GM23338 (cell line): ENCODE results near the gene ITGA7. TPM values are rescaled to one million over a fixed set of nuclear protein-coding genes. Genes with fewer than 3 reads are reported as not detected.

Experiments
- ATAC-seq: fragments of 200-7000 bp; cut with Tn5 transposase; 3 replicates; pipeline ENCODE4 v1.9.1; 2020
- DNase-seq: peaks from one replicate; pipeline ENCODE4 v3.0.0-alpha.2; 2015; ENCODE audit warnings: low spot score
- H2AFZ ChIP-seq: fragments of 200-600 bp; sonication (generic); 2 replicates; pipeline ENCODE4 v1.8.0; 2016; ENCODE audit warnings: antibody characterized with exemption, mild to moderate bottlenecking, moderate library complexity
- H3F3A ChIP-seq: fragments of 200-600 bp; sonication (generic); replicated peaks from 2 replicates; pipeline ENCODE4 v1.8.0; 2017; ENCODE audit warnings: antibody characterized with exemption, mixed run types, low read depth
- H3K27ac ChIP-seq: fragments of 200-600 bp; sonication (generic); 2 replicates; pipeline ENCODE4 v1.6.1; 2016; ENCODE audit warnings: low read depth
- H3K27me3 ChIP-seq: fragments of 200-600 bp; sonication (generic); 2 replicates; pipeline ENCODE4 v1.8.0; 2016; ENCODE audit warnings: mild to moderate bottlenecking, mixed run types, moderate library complexity; ENCODE audit not compliant: insufficient read depth
- H3K36me3 ChIP-seq: fragments of 200-600 bp; sonication (generic); 2 replicates; pipeline ENCODE4 v1.8.0; 2016; ENCODE audit warnings: mild to moderate bottlenecking; ENCODE audit not compliant: insufficient read depth
- H3K4me1 ChIP-seq: fragments of 200-600 bp; sonication (generic); 2 replicates; pipeline ENCODE4 v1.8.0; 2016; ENCODE audit warnings: mild to moderate bottlenecking, moderate library complexity; ENCODE audit not compliant: insufficient read depth
- H3K4me2 ChIP-seq: fragments of 200-600 bp; sonication (generic); 2 replicates; pipeline ENCODE4 v1.7.1; 2017; ENCODE audit warnings: mixed run types
- H3K4me3 ChIP-seq: fragments of 200-600 bp; sonication (generic); 2 replicates; pipeline ENCODE4 v1.6.1; 2016; ENCODE audit warnings: mixed run types
- H3K79me2 ChIP-seq: fragments of 200-600 bp; sonication (generic); replicated peaks from 2 replicates; pipeline ENCODE4 v1.8.0; 2017; ENCODE audit warnings: mild to moderate bottlenecking; ENCODE audit not compliant: insufficient read depth
- H3K9me2 ChIP-seq: fragments of 200-600 bp; sonication (generic); 2 replicates; pipeline ENCODE4 v1.8.0; 2017; ENCODE audit not compliant: insufficient read depth
- H4K20me1 ChIP-seq: fragments of 200-600 bp; sonication (generic); replicated peaks from 2 replicates; pipeline ENCODE4 v1.8.0; 2017; ENCODE audit warnings: mild to moderate bottlenecking; ENCODE audit not compliant: insufficient read depth
- H3K27ac Mint-ChIP-seq: 2 replicates; pipeline ENCODE4 v1.8.0; 2020; ENCODE audit warnings: inconsistent platforms, mild to moderate bottlenecking, moderate library complexity, mixed read lengths
- H3K27me3 Mint-ChIP-seq: 3 replicates; pipeline ENCODE4 v1.8.0; 2022; ENCODE audit warnings: low read depth, mild to moderate bottlenecking, moderate library complexity, mixed read lengths, inconsistent platforms; ENCODE audit not compliant: insufficient read depth, poor library complexity
- H3K36me3 Mint-ChIP-seq: 3 replicates; pipeline ENCODE4 v1.8.0; 2021; ENCODE audit warnings: low read depth, mild to moderate bottlenecking, inconsistent platforms, moderate library complexity, mixed read lengths
- H3K4me1 Mint-ChIP-seq: 3 replicates; pipeline ENCODE4 v1.8.0; 2020; ENCODE audit warnings: mild to moderate bottlenecking, inconsistent platforms, mixed read lengths
- H3K4me3 Mint-ChIP-seq: 3 replicates; pipeline ENCODE4 v1.8.0; 2021; ENCODE audit warnings: moderate library complexity, mild to moderate bottlenecking, inconsistent platforms, mixed read lengths
- H3K9me3 Mint-ChIP-seq: 3 replicates; pipeline ENCODE4 v1.8.0; 2020; ENCODE audit warnings: moderate library complexity, mild to moderate bottlenecking, inconsistent platforms, mixed read lengths
- CREB1 ChIP-seq: fragments of 250-450 bp; sonication (Bioruptor Pico); IDR thresholded peaks from 2 replicates; pipeline ENCODE4 v1.5.0; 2020; ENCODE audit warnings: low read depth, mild to moderate bottlenecking, moderate library complexity
- EZH2 ChIP-seq: fragments of 200-600 bp; sonication (generic); IDR thresholded peaks from one replicate; pipeline ENCODE4 v1.8.0; 2017; ENCODE audit warnings: antibody characterized with exemption, mild to moderate bottlenecking, low read depth; ENCODE audit not compliant: unreplicated experiment
- EZH2phosphoT487 ChIP-seq: fragments of 200-600 bp; sonication (generic); IDR thresholded peaks from one replicate; pipeline ENCODE4 v1.8.1; 2018; ENCODE audit warnings: antibody characterized with exemption; ENCODE audit not compliant: unreplicated experiment
- JUNB ChIP-seq: IDR thresholded peaks from one replicate; pipeline ENCODE4 v1.6.1; 2016; ENCODE audit warnings: antibody characterized with exemption; ENCODE audit not compliant: unreplicated experiment
- NANOG ChIP-seq: IDR thresholded peaks from 2 replicates; pipeline ENCODE4 v1.6.1; 2016; ENCODE audit warnings: antibody characterized with exemption, borderline replicate concordance
- POLR2AphosphoS5 ChIP-seq: IDR thresholded peaks from 2 replicates; pipeline ENCODE4 v1.6.1; 2016; ENCODE audit warnings: antibody characterized with exemption, low read depth
- ZNF114 ChIP-seq: fragments of 250-450 bp; sonication (Bioruptor Pico); IDR thresholded peaks from 2 replicates; pipeline ENCODE4 v1.5.0; 2020; ENCODE audit warnings: mild to moderate bottlenecking, moderate library complexity
- polyA plus RNA-seq: library from polyadenylated mRNA; unstranded; fragments of >200 nt; fragmentation: Nextera tagmentation; extraction: Ambion mirVana; gene quantifications from 2 replicates; pipeline ENCODE4 v1.2.1, GENCODE V29; 2016
- total RNA-seq: library from RNA; depleted of rRNA; stranded (reverse); fragments of >200 nt; shearing (Covaris generic); gene quantifications from 2 replicates; pipeline ENCODE4 v1.2.3, GENCODE V29; 2014
- TF ChIP-seq, protein P1 (sequence below): IDR thresholded peaks from one replicate; pipeline ENCODE4 v1.6.1; 2018; ENCODE audit warnings: antibody characterized with exemption; ENCODE audit not compliant: unreplicated experiment

Gene ITGA7
- total and polyA plus RNA-seq, 2 experiments from 2014 or later = 20.0 to 49.1 TPM

DNA sequence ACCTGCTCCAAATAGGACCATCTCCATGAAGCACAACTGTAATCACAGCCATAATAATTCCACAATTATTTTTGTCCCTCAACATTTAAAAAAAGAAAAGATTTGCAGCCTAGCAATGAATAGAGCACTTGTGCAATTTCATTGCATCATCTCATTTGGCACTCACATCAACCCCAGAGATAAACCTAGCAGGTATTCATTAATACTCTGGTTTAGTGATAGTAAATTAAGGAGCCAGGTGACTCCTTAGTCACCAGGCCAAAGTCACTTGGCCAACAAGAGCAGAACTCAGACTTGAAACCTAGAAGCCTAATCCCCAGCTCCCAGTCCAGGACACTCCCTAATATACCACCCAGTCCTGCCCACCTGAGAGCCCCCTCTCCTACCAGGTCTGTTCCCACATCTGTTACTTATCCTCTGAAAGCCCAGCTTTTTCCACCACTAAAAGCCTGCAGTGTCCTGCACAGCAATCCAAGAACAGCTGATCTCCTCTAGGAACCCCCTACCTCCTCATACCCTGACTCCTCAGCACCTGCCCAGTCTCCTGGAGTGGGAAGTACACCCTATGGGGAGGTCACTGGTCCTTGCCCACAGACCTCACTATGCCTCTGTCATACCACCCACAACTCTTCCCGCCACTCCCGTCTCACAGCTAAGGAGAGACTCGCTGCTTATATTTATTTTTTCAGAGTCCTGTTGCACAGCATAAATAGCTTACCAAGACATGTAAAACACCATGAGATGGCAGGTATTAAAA, 48.9 kb downstream of the ITGA7 start:
- no peaks in the 10 kb centered on the region for H4K20me1 ChIP-seq
- H3K9me3 Mint-ChIP-seq = no peaks in the 10 kb centered on the region
- no peak for DNase-seq
- no peaks in the 10 kb centered on the region for H3K4me1 Mint-ChIP-seq
- H3K27me3 ChIP-seq = no peaks in the 10 kb centered on the region
- no peaks in the 10 kb centered on the region for H3K79me2 ChIP-seq
- no peak overlapping the region for H2AFZ ChIP-seq
- TF ChIP-seq EZH2phosphoT487 = no peak
- no peak for TF ChIP-seq NANOG
- TF ChIP-seq, protein P1, sequence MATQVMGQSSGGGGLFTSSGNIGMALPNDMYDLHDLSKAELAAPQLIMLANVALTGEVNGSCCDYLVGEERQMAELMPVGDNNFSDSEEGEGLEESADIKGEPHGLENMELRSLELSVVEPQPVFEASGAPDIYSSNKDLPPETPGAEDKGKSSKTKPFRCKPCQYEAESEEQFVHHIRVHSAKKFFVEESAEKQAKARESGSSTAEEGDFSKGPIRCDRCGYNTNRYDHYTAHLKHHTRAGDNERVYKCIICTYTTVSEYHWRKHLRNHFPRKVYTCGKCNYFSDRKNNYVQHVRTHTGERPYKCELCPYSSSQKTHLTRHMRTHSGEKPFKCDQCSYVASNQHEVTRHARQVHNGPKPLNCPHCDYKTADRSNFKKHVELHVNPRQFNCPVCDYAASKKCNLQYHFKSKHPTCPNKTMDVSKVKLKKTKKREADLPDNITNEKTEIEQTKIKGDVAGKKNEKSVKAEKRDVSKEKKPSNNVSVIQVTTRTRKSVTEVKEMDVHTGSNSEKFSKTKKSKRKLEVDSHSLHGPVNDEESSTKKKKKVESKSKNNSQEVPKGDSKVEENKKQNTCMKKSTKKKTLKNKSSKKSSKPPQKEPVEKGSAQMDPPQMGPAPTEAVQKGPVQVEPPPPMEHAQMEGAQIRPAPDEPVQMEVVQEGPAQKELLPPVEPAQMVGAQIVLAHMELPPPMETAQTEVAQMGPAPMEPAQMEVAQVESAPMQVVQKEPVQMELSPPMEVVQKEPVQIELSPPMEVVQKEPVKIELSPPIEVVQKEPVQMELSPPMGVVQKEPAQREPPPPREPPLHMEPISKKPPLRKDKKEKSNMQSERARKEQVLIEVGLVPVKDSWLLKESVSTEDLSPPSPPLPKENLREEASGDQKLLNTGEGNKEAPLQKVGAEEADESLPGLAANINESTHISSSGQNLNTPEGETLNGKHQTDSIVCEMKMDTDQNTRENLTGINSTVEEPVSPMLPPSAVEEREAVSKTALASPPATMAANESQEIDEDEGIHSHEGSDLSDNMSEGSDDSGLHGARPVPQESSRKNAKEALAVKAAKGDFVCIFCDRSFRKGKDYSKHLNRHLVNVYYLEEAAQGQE = no peak
- no peak for TF ChIP-seq ZNF114 (CRISPR knock-in tag)
- no peak overlapping the region for H3K27ac ChIP-seq
- H3K36me3 ChIP-seq = no peaks in the 10 kb centered on the region
- H3K9me2 ChIP-seq = 0 out of 2 replicates have a peak, but pooled peaks cover 4% of the 10 kb centered on the region
- no peaks in the 10 kb centered on the region for H3K4me1 ChIP-seq
- H3K4me2 ChIP-seq = no peak overlapping the region
- H3K36me3 Mint-ChIP-seq = no peaks in the 10 kb centered on the region
- no peak overlapping the region for H3K4me3 Mint-ChIP-seq
- H3K27me3 Mint-ChIP-seq = peaks cover 10% of the 10 kb centered on the region
- no peaks in the 10 kb centered on the region for H3F3A ChIP-seq
- H3K27ac Mint-ChIP-seq = no peak overlapping the region
- no peak overlapping the region for H3K4me3 ChIP-seq
- ATAC-seq = no peak

DNA sequence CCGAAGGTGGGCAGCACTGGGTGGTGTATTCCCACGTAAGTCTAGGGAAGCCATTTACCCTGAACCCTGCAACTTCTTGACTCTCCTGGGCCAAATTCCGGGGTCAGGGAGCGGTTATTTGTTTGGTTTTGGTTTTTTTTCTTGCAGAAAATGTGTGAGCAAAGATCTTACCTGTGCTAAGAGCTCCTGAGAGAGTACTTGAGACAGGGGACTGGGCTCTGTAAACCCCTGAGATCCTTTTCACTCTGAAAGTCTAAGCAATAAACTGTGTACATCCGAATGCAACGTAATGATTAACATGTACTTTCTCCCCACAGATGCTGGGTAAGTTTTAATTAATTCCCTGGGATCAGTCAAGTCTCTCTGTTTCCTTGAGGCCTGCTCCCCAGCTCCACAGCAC, 49.5 kb downstream of the ITGA7 start:
- no peak for ATAC-seq
- no peak overlapping the region for H3K4me3 ChIP-seq
- no peaks in the 10 kb centered on the region for H3K36me3 ChIP-seq
- Mint-ChIP-seq H3K4me1 (no peaks in the 10 kb centered on the region), H3K4me3 (no peak overlapping the region), H3K36me3 (no peaks in the 10 kb centered on the region), H3K27ac (no peak overlapping the region), H3K27me3 (peaks cover 7% of the 10 kb centered on the region), H3K9me3 (0 out of 3 replicates have a peak, but pooled peaks cover 2% of the 10 kb centered on the region)
- H3K79me2 ChIP-seq = no peaks in the 10 kb centered on the region
- H4K20me1 ChIP-seq = no peaks in the 10 kb centered on the region
- H3K9me2 ChIP-seq = 0 out of 2 replicates have a peak, but pooled peaks cover 4% of the 10 kb centered on the region
- no peak for DNase-seq
- H3K27me3 ChIP-seq = no peaks in the 10 kb centered on the region
- no peaks in the 10 kb centered on the region for H3K4me1 ChIP-seq
- H3K4me2 ChIP-seq = no peak overlapping the region
- no peak overlapping the region for H3K27ac ChIP-seq
- no peak overlapping the region for H2AFZ ChIP-seq
- no peaks in the 10 kb centered on the region for H3F3A ChIP-seq
- TF ChIP-seq ZNF114 (CRISPR knock-in tag) (no peak), EZH2 (no peak), EZH2phosphoT487 (no peak), POLR2AphosphoS5 (no peak), CREB1 (CRISPR knock-in tag) (no peak), NANOG (no peak), JUNB (no peak)
- TF ChIP-seq, protein P1 = no peak
